ENCODE results near the gene UXT.

DNA sequence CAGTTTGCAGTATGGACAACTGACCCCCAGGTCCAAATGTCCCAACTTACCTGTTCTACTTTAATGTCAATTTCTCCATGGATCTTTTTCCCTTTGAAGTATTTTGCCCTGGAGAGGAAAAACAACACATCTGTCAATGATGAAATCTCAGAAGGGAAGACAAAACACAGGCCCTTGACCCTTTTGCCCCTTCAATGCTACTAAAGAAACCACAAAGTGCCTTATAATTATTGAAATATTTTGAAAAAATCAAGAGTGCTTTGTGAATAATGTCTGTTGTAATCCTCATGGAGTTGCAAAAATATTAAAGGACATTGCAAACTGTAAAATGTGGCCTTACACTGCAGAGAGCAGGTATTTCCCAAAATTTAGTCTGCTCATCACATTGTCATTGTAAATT, 51.9 kb downstream of the UXT start:
- TF ChIP-seq, protein P1, sequence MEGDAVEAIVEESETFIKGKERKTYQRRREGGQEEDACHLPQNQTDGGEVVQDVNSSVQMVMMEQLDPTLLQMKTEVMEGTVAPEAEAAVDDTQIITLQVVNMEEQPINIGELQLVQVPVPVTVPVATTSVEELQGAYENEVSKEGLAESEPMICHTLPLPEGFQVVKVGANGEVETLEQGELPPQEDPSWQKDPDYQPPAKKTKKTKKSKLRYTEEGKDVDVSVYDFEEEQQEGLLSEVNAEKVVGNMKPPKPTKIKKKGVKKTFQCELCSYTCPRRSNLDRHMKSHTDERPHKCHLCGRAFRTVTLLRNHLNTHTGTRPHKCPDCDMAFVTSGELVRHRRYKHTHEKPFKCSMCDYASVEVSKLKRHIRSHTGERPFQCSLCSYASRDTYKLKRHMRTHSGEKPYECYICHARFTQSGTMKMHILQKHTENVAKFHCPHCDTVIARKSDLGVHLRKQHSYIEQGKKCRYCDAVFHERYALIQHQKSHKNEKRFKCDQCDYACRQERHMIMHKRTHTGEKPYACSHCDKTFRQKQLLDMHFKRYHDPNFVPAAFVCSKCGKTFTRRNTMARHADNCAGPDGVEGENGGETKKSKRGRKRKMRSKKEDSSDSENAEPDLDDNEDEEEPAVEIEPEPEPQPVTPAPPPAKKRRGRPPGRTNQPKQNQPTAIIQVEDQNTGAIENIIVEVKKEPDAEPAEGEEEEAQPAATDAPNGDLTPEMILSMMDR (IDR thresholded peaks at IDR 0.05): no peak
- TF ChIP-seq, protein P2, sequence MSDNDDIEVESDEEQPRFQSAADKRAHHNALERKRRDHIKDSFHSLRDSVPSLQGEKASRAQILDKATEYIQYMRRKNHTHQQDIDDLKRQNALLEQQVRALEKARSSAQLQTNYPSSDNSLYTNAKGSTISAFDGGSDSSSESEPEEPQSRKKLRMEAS (CRISPR knock-in tag; IDR thresholded peaks at IDR 0.05): no peak
- TF ChIP-seq, protein P3, sequence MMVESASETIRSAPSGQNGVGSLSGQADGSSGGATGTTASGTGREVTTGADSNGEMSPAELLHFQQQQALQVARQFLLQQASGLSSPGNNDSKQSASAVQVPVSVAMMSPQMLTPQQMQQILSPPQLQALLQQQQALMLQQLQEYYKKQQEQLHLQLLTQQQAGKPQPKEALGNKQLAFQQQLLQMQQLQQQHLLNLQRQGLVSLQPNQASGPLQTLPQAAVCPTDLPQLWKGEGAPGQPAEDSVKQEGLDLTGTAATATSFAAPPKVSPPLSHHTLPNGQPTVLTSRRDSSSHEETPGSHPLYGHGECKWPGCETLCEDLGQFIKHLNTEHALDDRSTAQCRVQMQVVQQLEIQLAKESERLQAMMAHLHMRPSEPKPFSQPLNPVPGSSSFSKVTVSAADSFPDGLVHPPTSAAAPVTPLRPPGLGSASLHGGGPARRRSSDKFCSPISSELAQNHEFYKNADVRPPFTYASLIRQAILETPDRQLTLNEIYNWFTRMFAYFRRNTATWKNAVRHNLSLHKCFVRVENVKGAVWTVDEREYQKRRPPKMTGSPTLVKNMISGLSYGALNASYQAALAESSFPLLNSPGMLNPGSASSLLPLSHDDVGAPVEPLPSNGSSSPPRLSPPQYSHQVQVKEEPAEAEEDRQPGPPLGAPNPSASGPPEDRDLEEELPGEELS (CRISPR knock-in tag; IDR thresholded peaks at IDR 0.05): no peak
- TF ChIP-seq, protein P4, sequence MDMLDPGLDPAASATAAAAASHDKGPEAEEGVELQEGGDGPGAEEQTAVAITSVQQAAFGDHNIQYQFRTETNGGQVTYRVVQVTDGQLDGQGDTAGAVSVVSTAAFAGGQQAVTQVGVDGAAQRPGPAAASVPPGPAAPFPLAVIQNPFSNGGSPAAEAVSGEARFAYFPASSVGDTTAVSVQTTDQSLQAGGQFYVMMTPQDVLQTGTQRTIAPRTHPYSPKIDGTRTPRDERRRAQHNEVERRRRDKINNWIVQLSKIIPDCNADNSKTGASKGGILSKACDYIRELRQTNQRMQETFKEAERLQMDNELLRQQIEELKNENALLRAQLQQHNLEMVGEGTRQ (CRISPR knock-in tag; IDR thresholded peaks at IDR 0.05): no peak
- TF ChIP-seq, protein P5, sequence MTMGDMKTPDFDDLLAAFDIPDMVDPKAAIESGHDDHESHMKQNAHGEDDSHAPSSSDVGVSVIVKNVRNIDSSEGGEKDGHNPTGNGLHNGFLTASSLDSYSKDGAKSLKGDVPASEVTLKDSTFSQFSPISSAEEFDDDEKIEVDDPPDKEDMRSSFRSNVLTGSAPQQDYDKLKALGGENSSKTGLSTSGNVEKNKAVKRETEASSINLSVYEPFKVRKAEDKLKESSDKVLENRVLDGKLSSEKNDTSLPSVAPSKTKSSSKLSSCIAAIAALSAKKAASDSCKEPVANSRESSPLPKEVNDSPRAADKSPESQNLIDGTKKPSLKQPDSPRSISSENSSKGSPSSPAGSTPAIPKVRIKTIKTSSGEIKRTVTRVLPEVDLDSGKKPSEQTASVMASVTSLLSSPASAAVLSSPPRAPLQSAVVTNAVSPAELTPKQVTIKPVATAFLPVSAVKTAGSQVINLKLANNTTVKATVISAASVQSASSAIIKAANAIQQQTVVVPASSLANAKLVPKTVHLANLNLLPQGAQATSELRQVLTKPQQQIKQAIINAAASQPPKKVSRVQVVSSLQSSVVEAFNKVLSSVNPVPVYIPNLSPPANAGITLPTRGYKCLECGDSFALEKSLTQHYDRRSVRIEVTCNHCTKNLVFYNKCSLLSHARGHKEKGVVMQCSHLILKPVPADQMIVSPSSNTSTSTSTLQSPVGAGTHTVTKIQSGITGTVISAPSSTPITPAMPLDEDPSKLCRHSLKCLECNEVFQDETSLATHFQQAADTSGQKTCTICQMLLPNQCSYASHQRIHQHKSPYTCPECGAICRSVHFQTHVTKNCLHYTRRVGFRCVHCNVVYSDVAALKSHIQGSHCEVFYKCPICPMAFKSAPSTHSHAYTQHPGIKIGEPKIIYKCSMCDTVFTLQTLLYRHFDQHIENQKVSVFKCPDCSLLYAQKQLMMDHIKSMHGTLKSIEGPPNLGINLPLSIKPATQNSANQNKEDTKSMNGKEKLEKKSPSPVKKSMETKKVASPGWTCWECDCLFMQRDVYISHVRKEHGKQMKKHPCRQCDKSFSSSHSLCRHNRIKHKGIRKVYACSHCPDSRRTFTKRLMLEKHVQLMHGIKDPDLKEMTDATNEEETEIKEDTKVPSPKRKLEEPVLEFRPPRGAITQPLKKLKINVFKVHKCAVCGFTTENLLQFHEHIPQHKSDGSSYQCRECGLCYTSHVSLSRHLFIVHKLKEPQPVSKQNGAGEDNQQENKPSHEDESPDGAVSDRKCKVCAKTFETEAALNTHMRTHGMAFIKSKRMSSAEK (CRISPR knock-in tag; IDR thresholded peaks at IDR 0.05; ENCODE audit: borderline replicate concordance): no peak
- TF ChIP-seq, protein P6, sequence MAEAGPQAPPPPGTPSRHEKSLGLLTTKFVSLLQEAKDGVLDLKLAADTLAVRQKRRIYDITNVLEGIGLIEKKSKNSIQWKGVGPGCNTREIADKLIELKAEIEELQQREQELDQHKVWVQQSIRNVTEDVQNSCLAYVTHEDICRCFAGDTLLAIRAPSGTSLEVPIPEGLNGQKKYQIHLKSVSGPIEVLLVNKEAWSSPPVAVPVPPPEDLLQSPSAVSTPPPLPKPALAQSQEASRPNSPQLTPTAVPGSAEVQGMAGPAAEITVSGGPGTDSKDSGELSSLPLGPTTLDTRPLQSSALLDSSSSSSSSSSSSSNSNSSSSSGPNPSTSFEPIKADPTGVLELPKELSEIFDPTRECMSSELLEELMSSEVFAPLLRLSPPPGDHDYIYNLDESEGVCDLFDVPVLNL (CRISPR knock-in tag; IDR thresholded peaks at IDR 0.05; ENCODE audit: borderline replicate concordance, low read depth): no peak
- TF ChIP-seq, protein P7, sequence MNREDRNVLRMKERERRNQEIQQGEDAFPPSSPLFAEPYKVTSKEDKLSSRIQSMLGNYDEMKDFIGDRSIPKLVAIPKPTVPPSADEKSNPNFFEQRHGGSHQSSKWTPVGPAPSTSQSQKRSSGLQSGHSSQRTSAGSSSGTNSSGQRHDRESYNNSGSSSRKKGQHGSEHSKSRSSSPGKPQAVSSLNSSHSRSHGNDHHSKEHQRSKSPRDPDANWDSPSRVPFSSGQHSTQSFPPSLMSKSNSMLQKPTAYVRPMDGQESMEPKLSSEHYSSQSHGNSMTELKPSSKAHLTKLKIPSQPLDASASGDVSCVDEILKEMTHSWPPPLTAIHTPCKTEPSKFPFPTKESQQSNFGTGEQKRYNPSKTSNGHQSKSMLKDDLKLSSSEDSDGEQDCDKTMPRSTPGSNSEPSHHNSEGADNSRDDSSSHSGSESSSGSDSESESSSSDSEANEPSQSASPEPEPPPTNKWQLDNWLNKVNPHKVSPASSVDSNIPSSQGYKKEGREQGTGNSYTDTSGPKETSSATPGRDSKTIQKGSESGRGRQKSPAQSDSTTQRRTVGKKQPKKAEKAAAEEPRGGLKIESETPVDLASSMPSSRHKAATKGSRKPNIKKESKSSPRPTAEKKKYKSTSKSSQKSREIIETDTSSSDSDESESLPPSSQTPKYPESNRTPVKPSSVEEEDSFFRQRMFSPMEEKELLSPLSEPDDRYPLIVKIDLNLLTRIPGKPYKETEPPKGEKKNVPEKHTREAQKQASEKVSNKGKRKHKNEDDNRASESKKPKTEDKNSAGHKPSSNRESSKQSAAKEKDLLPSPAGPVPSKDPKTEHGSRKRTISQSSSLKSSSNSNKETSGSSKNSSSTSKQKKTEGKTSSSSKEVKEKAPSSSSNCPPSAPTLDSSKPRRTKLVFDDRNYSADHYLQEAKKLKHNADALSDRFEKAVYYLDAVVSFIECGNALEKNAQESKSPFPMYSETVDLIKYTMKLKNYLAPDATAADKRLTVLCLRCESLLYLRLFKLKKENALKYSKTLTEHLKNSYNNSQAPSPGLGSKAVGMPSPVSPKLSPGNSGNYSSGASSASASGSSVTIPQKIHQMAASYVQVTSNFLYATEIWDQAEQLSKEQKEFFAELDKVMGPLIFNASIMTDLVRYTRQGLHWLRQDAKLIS (CRISPR knock-in tag; IDR thresholded peaks at IDR 0.05; ENCODE audit: borderline replicate concordance): no peak
- no peak for TF ChIP-seq CBFB (CRISPR knock-in tag; IDR thresholded peaks at IDR 0.05; ENCODE audit: low read depth)
- TF ChIP-seq NFATC4 (CRISPR knock-in tag; IDR thresholded peaks at IDR 0.05): no peak
- TF ChIP-seq ZNF138 (CRISPR knock-in tag; conservative IDR thresholded peaks at IDR 0.05): no peak

Data from WTC11 (cell line).